Activated naive CD8-positive, alpha-beta T cell treated with anti-CD3 and anti-CD28 coated beads, Interleukin-2, amount 50 U/mL, for 16 hours (primary cell): ENCODE data around the gene SLC25A12.
"Not testable (repeated sequence)": the region's sequence is repeated elsewhere in the genome, so short reads cannot be mapped to it uniquely, and the experiment has no call there.

Source experiments
- DNase-seq: peaks from one replicate; pipeline ENCODE4 v3.0.0-alpha.2; 2020; ENCODE audit warnings: low read depth, low spot score

Gene SLC25A12, protein sequence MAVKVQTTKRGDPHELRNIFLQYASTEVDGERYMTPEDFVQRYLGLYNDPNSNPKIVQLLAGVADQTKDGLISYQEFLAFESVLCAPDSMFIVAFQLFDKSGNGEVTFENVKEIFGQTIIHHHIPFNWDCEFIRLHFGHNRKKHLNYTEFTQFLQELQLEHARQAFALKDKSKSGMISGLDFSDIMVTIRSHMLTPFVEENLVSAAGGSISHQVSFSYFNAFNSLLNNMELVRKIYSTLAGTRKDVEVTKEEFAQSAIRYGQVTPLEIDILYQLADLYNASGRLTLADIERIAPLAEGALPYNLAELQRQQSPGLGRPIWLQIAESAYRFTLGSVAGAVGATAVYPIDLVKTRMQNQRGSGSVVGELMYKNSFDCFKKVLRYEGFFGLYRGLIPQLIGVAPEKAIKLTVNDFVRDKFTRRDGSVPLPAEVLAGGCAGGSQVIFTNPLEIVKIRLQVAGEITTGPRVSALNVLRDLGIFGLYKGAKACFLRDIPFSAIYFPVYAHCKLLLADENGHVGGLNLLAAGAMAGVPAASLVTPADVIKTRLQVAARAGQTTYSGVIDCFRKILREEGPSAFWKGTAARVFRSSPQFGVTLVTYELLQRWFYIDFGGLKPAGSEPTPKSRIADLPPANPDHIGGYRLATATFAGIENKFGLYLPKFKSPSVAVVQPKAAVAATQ

DNA sequence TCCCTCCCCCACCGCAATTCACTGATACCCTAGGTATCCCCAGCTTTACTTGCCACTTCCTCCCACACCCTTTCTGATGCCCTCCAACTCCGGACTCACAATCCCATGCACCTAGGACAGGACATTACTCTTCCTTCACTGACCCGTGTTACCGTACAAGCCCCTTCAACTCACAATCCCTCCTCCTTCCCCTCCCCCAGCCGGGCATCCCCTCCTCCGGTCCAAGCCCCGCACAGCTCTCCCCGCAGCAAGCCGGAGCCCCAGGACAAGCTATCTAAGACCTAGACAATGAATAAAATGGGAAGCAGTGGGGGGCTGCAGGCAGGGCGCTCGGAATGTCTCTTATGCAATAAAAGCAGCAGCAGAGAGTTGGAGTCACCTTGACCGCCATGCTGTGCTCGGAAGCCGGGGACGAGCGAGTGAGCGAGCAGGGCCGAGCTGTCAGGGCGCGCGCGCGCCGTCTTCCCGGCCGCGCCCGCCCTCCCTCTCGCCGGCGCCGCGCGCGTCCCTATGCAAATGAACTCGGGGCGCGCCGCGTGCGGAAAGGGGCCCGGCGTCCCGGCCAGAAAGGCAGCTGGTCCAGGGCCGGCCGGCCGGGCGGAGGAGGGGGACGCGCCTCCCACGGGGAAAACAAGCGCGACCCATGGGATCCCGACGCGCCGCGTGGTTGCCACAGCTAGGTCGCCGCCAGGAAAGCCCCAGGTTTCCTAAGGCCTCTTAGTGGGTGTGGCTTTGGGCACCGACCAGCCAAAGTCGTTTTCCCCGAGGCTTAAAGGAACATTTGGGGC is at the start of gene SLC25A12:
TSS of gene SLC25A12 (minus strand) at position 421 of the 788 bp plus-strand sequence. CDS start at position 391, 30 bp downstream.
- DNase-seq, result peak; percentile 35

DNA sequence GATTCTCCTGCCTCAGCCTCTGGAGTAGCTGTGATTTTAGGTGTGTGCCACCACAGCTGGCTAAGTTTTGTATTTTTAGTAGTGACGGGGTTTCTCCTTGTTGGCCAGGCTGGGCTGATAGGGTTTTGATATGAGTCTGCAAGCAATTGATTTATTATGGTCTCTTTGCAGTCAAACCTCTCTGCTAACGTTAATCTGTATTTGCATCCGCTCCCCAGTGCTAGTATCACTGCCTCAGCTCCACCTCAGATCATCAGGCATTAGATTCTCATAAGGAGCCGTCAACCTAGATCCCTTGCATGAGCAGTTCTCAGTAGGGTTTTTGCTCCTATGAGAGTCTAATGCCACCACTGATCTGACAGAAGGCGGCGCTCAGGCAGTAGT is 47.3 kb upstream of the SLC25A12 start:
- no peak for DNase-seq

DNA sequence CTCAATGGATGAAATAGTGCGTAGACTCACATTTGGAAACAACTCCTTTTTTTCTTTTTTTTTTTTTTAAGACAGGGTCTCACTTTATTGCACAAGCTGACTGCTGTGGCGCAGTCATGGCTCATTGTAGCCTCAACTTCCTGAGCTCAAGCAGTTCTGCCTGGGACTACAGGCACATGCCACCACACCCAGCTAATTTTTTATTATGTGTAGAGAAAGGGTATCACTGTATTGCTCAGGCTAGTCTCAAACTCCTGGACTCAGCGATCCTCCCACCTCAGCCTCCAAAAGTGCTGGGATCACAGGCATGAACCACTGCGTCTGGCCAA is 45.7 kb upstream of the SLC25A12 start:
- no peak for DNase-seq

DNA sequence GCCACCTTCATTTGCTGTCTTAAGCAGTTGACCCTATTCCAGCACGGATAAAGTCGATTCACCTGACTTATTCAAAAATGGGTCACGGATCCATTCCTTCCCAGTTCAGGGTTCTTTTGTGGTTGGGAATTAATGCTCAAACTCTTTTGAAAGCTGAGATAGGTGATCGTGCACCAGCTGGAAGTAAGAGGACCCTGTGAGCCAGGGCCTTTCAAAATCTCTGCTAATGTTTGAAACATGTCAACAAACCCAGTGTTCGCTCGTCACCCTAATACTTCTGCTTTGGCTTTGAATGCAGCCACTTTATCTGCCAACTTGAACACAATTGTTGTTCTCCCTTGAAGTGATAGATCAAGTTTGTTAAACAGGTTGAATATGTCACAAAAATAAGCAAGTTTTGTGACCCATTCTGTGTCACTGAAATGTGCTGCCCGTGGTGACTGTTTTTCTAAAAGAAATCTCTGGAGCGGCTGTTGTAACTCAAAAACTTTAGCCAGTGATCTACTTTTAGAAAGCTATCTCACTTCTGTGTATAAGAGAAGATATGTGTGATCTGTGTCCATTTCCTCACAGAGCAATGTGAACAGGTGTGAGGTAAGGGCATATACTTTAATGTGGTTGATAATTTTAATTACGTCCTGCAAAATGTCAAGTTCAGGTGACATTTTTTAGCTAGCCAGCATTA is 45.2 kb upstream of the SLC25A12 start:
- no peak for DNase-seq

DNA sequence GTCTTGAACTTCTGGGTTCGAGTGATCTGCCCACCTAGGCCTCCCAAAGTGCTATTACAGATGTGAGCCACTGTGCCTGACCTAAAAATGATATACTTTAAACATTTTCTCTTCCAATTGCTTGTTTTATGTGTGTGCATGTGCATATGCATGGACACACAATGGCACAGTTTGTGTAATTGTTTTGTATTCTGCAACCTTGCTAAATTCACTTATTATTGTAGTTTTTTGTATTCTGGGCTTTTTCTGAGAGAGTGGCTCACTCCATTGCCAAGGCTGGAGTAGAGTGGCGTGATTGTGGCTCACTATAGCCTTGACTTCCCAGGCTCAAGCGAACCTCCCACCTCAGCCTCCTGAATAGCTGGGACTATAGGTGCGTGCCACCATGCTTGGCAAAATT is 36.3 kb upstream of the SLC25A12 start:
- no peak for DNase-seq

DNA sequence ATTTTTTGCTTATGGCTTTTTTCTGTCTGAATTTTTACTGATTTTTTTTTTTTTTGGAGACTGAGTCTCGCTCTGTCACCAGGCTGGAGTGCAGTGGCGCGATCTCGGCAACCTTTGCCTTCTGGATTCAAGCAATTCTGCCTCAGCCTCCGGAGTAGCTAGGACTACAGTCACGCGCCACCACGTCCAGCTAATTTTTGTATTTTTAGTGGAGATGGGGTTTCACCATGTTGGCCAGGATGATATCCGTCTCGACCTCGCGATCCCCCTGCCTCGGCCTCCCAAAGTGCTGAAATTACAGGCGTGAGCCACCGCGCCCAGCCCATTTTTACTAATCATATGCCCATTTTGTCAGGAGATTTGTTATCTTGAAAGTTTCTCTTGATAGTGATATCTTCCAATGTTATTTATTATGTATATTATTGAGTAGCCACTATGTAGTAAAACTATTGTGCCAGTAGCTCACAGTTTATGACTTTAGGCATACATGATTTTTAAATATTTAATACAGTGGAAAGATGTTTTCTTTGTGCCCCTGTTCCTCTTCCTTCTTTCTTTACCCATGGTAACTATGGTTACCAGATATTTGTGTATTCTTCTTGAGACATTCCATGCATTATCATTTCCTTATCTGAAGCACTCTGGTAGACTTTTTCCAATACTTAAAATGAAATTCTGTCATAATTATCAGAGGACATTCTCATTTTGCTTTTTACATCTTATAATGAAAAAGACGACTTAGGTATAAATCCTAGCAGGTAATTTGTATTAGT is 30.3 kb upstream of the SLC25A12 start:
- no peak for DNase-seq

DNA sequence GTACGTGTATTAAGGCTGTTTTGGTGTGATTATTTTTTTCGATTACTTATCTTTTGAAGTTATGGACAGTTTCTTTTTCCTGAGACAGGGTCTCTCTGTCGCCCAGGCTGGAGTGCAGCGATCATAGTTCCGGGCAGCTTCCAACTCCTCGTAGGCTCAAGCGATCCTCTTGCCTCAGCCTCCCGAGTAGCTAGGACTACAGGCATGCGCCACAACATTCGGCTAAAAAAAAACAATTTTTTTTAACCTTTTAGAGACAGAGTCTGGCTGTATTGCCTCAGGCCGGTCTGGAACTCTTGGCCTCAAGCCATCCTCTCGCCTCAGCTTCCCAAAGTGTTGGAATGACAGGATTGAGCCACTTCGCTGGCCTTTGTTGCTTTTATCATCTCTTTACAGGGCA is 29.2 kb upstream of the SLC25A12 start:
- DNase-seq, result no peak

DNA sequence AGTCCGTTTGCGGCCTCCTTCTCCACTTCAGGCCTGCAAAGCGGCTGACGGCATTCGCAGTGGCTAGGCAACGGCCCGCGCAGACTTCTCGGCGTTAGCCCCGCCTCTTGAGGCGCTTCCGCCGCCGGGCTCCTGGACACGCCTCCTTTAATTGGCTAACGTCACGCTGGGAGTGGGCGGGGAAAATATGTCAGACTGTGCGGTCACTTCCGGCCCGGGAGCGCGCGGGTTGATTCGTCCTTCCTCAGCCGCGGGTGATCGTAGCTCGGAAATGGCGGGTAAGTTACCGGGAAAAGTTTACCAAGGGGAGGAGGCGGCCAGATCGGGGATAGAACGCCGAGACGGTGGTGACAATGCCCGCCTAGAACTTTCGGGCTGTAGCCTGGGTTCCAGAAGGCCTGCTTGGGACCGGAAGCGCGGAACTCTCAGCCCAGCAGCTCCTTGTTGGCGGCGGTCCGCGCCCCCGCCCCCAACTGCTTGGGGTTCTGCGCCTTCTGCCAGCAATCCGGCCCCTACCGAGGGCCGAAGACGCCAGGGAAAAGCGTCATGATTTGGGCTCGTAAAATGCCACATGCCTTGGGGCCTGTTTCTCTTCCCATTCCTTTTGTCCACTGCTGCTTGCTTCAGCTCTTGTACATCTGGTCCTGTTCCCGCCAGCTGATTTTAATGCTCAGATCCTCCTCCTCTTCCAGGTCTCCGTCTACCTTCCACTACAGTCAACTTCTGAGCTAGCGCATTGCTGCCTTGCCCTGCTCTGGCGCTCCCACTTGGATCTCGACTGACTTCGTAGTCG is 28.4 kb upstream of the SLC25A12 start, which contains the start of gene HAT1:
TSS of gene HAT1 (plus strand) at position 232 of the 793 bp plus-strand sequence. CDS start at position 272, 40 bp downstream.
- DNase-seq, result peak; percentile 96

DNA sequence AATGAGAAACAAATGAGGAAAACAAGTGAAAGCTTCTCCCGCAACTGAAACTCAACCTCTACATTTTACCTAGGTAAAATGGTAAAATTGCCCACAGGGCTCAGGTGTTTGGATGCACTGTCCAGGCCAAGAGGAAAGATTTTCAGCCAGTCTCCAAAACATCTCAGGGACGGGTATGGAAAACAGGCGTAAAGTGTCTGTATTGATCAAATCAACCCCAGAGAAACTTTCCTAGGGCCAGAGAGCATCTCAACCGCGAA is 27.9 kb upstream of the SLC25A12 start:
- no peak for DNase-seq

DNA sequence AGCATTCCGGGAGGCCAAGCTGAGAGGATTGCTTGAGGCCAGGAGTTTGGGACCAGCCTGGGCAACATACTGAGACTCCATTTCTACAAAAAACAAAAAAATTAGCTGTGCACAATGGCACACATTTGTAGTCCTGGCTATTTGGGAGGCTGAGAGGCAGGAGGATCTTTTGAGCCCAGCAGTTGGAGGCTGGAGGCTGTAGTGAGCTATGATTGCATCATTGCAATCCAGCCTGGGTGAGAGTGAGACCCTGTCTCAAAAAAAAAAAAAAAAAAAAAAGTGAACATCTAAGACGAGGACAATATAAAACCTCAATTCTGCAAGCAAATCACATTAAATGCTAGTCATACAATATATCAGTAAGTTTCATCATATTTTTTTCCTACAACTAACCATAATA is 25.4 kb upstream of the SLC25A12 start:
- no peak for DNase-seq

DNA sequence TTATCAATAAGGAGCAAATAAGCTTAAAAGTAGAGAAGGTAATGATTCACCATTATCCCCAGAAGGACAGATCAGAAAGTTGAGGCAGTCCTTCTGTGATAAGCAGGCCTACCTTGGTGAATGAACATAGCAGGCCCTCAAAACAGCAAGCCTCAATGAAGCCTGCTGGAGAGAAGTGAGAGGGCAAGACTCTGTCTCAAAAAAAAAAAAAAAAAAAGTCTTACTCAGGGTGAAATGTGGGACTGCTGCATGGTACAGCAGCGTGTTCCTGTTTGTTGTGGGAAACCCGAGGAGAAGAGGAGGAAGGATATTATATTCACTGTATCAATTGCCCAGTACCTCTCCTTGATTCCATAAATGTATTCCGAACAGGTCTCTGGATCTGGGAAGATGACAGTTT is 19.5 kb upstream of the SLC25A12 start:
- no peak for DNase-seq

DNA sequence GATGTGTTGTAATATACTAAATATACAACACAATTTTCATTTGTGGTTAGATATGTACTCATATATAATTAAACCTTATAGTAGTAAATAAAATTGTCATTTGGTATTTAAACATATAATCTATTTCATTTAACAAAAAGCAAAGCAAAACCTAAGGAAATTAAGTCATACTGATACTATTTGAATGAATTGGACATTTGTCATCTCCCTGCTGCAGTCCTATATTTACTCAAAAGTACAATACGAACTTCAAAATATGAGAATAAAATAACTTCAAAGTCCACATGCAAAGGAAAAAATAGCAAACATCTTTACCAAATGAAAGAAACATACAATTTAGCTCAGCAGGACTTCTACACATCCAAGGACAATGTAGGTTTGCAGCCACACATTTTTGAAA is 16.4 kb upstream of the SLC25A12 start:
- no peak for DNase-seq

DNA sequence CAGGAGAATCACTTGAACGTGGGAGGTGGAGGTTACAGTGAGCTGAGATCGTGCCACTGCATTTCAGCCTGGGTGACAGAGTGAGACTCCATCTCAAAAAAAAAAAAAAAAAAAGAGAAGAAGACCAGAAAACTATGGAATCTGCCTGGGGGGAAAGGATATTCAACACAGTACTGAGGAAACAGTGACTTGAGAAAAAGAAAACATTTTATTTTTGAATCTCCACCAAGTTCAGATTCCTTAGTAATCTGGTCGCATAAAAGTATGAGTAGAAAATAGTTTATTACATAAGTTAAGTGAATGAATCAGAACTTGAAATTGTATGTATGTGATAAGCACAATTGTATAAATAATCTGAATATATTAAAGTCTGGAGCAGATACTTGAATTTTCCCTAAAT is 15.2 kb upstream of the SLC25A12 start:
- DNase-seq, result no peak

DNA sequence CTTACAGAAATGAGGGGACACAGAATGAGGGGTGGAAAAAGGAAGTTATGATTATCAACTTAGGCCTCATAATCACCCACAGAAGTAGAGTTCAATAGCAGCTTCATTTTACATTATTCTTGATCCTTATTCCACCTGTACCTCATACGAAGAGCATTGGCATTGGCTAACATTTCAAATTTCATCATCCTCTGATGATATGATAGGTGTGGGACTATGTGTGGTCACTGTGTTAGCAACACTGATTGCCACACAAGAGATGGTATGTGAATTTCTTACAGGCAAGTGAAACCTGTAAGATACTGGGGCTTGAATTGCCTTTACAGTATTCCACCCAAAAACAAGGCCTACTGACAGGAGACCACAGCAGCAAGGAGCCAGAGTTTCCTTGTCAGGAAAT is 14.2 kb upstream of the SLC25A12 start:
- DNase-seq, result no peak

DNA sequence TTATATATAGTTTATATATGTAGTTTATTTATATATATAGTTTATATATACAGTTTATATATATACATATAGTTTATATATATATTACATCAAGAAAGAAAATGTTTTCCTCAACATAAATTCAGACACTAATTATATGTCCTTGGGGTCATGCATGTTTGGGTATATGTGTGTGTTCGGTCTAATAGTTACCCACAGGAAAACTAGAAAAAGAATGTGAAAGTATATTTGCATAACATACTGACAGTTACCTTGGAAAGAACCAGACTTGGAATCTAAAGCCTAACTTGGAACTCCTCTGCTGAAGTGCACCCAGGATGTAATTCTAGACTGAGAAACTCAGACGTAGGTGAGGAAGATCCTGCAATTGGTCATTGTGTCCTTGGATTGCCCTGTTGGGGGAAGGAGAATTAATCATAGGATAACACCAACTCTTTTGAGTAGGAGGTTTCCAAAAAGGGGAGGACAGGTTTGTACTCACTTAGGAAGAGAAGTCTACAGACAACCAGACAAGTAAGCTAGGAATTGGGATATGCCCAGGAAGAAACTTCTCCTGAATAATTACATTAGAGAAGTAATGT is 8.9 kb upstream of the SLC25A12 start:
- DNase-seq, result no peak

DNA sequence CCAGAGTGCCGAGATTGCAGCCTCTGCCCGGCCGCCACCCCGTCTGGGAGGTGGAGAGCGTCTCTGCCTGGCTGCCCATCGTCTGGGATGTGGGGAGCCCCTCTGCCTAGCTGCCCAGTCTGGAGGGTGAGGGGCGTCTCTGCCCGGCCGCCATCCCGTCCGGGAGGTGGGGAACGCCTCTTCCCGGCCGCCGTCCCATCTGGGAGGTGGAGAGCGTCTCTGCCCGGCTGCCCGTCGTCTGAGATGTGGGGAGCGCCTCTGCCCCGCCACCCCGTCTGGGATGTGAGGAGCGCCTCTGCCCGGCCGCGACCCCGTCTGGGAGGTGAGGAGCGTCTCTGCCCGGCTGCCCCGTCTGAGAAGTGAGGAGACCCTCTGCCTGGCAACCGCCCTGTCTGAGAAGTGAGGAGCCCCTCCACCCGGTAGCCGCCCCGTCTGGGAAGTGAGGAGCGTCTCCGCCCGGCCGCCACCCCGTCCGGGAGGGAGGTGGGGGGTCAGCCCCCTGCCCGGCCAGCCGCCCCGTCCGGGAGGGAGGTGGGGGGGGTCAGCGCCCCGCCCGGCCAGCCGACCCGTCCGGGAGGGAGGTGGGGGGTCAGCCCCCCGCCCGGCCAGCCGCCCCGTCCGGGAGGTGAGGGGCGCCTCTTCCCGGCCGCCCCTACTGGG is 5.7 kb upstream of the SLC25A12 start:
- not testable (repeated sequence) for DNase-seq

DNA sequence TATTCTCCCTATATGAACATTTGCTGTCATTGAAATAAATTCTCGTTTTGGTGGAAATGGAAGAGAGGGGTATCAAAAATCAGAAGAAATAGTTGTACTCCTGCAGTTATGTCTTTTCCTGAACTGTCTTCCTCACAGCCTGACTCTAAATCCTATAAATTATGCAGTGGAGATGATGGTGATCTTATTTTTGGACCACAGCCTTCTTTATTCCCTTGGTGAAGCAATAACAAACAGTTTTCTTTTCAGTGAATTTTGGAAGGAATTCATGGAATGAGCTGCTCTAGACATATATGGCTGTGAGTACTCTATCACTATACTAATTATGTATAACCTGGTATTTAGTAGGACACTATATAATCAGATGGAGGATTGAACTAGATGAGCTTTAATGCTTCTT is 1.7 kb upstream of the SLC25A12 start:
- DNase-seq, result no peak

DNA sequence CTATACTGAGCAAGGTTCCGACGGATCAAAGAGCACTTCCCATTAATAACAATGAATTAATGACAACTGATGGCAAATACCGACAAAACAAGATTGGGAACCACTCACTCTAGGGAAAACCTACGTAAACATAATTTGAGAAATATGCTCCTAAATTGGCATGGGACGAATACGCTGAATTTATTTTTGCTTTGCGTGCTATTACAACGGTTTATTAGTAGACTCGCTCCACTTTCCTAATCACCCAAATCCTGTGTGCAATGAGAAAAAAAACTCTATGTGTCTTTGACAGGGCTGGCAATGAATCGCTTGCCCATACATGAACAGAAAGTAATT is 536 bp upstream of the SLC25A12 start:
- no peak for DNase-seq

DNA sequence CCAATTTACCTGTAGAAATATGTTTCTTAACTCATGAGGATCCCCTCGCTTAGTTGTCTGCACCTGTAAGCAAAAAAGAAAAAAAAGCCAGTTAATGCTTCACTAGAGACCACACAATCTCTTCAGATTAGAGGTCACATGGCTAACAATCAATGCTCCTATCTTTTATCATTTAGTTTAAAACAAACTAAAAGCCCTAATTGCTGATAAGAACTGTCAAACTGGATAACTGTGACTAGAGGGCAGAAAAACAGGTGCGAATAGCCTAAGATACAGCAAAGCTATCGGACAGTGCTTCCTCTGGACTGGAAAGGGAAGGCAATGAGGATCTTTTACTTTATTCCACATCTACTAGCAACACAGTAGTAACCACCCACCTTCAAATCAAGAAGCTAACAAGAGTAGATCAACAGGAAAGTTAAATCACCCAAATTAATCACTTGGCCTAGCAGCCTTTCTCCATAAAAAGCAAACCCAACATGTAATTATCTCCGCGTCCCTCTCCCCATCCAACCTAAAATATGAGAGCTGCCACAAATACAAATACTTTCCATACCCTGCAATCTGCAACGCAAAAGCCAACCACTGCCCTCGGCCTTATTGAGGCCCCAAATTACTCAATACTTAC is 734 bp downstream of the SLC25A12 start:
- no peak for DNase-seq
